Pulmonary artery endothelial cell (primary cell): ENCODE data around the gene SELL. TPM values are rescaled to one million over a fixed set of nuclear protein-coding genes. Genes with fewer than 3 reads are reported as not detected.
"Not testable (repeated sequence)": the region's sequence is repeated elsewhere in the genome, so short reads cannot be mapped to it uniquely, and the experiment has no call there.

ENCODE experiments used
- DNase-seq: peaks from one replicate; pipeline ENCODE4 v3.0.0-alpha.2; 2011; ENCODE audit warnings: low read depth, low spot score
- total RNA-seq: library from RNA; depleted of rRNA; stranded (reverse); fragments of >200 nt; gene quantifications from 2 replicates; pipeline ENCODE4 v1.2.3, GENCODE V29; 2014

The SELL gene
- 1.5 and 2.3 TPM in 2 replicates for total RNA-seq

DNA sequence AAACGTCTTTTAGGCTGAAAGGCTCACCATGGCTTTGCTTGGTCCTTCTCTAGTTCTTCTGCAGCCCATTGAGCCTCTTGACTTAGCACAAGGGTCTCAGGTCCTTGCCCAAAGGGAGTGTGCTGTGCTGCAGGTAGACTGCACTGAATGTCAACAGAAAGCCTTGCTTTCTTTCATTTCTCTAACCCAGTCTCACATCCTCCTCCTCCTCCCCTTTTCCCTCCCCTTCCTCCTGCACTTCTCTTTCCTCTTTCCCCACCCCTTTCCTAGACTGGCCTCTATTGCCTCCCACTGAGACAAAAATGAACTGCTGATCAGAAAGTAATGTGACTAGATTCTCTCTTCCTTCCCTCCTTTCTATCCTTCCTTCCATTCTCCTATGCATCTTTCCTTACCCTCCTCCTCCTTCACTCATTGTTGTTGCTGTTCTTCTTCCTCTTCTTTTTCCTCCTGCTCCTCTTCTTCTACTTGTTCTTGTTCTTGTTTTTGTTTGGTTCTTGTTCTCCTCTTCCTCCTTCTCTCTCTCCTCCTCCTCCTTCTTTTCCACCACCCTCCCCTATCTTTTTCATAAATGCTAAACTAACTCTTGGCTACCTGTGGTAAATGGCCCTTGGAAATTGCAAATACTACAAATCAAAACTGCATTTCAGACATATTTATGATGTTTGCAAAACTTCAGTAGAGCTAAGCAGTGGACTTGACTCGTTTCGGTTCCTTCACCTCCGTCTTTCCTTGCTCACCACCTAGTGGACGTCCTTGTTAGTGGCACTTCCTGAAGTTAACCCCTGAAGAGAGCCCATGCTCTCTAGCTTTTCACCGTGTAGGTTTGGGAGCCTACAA, at the start of gene SELL:
Gene SELL, minus strand, starts transcription at position 152 of the 840 bp plus-strand sequence. Its CDS starts 122 bp downstream, at position 30.
- DNase-seq: peak; percentile 66

DNA sequence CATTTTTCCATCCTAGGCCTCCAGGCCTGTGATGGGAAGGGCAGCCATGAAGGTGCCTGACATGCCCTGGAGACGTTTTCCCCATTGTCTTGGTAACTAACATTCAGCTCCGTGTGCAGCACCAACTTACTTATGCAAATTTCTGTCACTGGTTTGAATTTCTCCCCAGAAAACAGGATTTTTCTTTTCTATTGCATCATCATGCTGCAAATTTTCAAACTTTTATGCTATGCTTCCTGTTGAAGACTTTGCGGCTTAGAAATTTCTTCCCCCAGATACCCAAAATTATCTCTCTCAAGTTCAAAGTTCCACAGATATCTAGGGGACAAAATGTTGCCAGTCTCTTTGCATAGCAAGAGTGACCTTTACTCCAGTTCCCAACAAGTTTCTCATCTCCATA, 47.6 kb upstream of the SELL start:
- no peak for DNase-seq

DNA sequence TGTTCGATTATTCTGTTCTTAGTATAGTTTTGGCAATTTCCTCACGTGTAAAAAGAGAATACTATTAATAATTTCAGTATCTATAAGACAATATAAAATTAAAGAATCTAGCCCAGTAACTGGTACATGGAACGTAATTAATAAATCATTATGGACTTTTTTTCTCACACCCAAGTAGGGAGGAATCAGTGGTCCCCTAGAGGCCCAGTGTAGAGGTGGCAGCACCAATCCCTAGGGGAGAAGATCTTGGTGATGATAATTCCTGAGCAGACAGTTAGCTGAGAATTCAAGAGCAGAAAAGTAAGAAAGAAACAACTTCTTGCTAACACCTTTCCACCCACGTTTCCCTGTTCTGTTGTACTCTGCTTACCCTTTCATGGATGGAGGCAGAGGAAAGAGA, 42.1 kb upstream of the SELL start:
- DNase-seq: no peak

- DNase-seq: no peak
These were observed 38.6 kb upstream of the SELL start for GRCh38 chr1:169750041-169750440.

DNA sequence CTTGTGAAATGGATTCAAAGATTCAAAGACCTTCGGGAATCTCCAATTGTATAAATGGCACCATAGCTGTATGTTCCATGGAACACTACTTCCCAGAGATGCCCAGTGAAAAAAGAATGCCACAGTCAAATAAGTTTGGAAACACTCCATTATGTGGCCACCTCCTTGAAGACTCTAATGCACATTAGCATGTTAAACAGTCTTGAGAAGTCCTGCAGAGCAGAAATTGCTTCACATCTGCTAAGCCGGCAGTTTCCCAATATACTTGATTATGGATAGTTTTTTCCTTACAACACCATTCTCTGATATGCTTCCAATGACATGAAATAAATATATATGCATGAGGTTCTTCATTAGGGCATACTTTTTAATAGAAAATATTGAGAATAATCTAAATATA, 35.1 kb upstream of the SELL start:
- no peak for DNase-seq

- DNase-seq: peak; percentile 36
These were observed 33.8 kb upstream of the SELL start for GRCh38 chr1:169745015-169745861.

DNA sequence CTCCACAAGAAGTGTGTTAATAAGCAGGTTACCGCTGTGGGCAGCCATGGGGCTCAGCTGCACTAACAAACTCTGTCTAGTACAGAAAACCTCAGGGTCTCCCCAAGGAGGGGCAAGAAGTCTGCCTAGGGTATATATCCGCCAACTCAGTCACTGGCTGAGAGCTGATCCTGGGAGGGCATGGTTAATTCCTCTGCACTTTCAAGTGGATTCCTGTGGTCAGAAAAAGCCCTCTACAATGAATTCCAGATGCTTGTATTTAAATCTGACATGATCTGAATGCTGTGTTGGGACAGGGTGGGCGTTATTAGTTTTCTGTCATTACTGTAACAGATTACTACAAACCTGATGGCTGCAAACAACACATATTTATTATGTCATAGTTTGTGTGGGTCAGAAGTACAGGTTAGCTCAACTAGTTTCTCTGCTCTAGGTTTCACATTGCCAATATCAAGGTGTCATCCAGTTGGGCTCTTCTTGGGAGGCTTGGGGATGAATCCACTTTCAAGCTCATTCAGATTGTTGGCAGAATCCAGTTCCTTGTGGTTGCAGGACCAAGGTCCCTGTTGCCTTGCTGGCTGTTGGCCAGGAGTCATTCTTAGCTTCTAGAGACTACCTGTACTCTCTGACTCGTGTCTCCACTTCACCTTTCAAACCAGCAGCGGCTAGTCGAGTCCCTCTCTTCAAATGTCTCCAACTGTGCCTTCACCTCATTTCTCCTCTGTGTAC, 30.4 kb upstream of the SELL start:
- DNase-seq: no peak

DNA sequence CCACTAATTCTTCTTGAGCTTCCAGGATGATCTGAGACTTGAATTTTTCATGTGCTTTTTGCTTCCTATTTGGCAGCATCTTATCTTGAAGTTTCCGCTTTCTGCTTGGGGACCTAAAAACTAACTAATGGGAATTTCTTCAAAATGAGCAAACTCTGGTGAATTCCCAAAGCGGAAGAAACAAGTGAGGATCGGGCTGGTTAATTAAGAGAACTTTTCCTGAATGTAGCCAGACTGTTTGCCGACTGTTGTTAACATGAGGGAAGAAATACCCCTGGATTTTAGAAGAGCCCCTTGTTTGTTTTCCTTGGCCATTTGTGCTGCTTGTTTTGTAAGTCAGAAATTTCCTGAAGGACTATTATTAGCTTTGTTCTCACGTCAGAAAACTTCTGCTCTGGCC, 28.6 kb upstream of the SELL start:
- peak; percentile 75 for DNase-seq

GRCh38 chr1:169733924-169734323, 22.5 kb upstream of the SELL start, which contains the start of gene SELE:
SELE (minus strand) TSS chr1:169734079; CDS start chr1:169733612, 467 bp downstream.
- DNase-seq: no peak

GRCh38 chr1:169731446-169731845, 20.0 kb upstream of the SELL start:
- no peak for DNase-seq

GRCh38 chr1:169729991-169730390, 18.6 kb upstream of the SELL start:
- no peak for DNase-seq

DNA sequence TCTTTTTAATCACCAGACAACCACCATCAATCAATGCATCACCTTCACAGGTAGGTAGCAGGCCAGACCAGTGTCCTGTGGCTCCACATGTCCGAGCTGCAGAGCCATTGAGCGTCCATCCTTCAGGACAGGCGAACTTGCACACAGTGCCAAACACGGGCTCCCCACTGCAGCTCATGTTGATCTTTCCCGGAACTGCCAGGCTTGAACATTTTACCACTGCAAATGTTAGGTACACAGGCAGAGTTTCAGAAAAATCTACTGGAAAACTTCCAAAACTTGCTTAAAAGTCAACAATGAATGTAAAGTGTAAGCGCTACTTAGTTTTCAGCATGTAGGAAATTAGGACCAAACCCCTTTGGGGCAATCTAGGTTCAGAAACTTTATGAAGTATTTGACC, 15.9 kb upstream of the SELL start:
- no peak for DNase-seq

GRCh38 chr1:169726851-169727250, 15.4 kb upstream of the SELL start:
- DNase-seq: no peak

- DNase-seq: no peak
These were observed 14.5 kb upstream of the SELL start for GRCh38 chr1:169725930-169726329.

- DNase-seq: no peak
These were observed 12.7 kb upstream of the SELL start for GRCh38 chr1:169724168-169724567.

GRCh38 chr1:169723763-169724162, 12.3 kb upstream of the SELL start:
- no peak for DNase-seq

DNA sequence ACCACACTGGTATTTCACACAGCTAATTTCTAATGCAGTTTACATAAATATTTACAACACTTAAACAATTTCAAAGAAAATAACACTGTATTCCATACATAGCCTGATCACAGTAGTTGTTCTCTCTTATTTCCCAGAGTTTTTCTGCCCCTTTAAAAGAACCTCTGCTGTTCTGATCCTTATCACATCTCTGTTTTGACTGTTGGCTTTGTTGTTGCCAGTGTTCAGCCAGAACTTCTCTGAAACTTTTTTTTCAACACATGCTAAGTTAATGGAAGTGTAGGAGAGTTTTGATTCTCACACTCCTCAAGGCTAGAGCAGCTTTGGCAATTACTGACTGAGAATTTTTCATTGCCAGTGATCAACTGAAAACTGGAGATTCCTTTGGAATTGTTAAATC, 11.4 kb upstream of the SELL start:
- DNase-seq: no peak

- DNase-seq: not testable (repeated sequence)
These were observed 3.7 kb upstream of the SELL start for GRCh38 chr1:169715100-169715499.

- not testable (repeated sequence) for DNase-seq
These were observed 1.7 kb upstream of the SELL start for GRCh38 chr1:169713090-169713489.

DNA sequence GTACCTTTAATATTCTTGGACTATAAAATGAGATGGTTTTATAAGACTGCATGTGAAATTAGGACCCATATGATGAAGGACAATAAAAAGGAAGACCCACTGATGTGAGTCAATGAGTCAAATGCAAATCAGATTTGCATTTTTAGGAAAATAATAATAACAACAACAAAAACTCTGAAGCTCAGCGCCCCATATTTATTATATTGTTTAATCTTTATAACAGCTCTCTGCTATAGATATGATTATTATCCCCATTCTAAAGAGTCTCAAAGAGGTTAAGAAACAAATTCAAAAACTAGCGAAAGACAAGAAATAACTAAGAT, 850 bp upstream of the SELL start:
- DNase-seq: no peak

DNA sequence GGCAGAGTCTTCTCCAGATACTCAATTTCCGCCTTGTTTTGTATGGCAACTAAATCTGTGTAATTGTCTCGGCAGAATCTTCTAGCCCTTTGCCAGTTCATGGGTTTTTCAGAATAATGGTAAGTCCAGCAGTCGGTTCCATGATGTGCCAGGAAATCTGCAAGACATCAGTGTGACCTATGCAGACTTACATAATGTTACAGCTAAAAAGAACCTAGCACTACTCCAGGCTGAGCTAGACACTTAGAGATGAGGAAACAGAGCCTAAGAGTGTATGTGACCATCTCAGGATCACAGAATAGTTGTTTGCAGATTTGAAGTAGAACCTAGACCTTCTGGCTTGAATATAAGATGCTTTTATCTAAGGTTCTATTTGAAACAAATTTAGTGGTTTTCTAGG, 2.8 kb downstream of the SELL start:
- DNase-seq: no peak
